GM12878 (cell line): ENCODE measurements around the gene ST3GAL5. TPM values are rescaled to one million over a fixed set of nuclear protein-coding genes. Genes with fewer than 3 reads are reported as not detected.

Experiments
- ATAC-seq: fragments of 200-7000 bp; cut with Tn5 transposase; 3 replicates; pipeline ENCODE4 v1.9.1; 2020; ENCODE audit warnings: mild to moderate bottlenecking, moderate library complexity
- BruUV-seq: library from RNA; stranded (reverse); fragments of 400-500 nt; replicated peaks from 2 replicates; lab custom pipeline; 2021; lab: Mats Ljungman, UMichigan
- CTCF ChIA-PET: fragments of 300-600 bp; sonication (Branson Sonifier 250); formaldehyde crosslinking; extraction: SDS; loops from one replicate; lab custom pipeline; 2021; ENCODE audit warnings: inconsistent platforms; lab: Yijun Ruan, JAX
- POLR2A ChIA-PET: fragments of 350-600 bp; formaldehyde crosslinking; extraction: SDS; loops from one replicate; lab custom pipeline; 2021; ENCODE audit warnings: inconsistent platforms; lab: Charles Lee
- RAD21 ChIA-PET: fragments of 300-600 bp; sonication (Branson Sonifier 250); formaldehyde crosslinking; loops from one replicate; lab custom pipeline; 2023; ENCODE audit warnings: antibody characterized with exemption; ENCODE audit not compliant: unreplicated experiment; lab: Charles Lee
- SMC1A ChIA-PET: fragments of 300-600 bp; sonication (Branson Sonifier 250); formaldehyde crosslinking; loops from one replicate; lab custom pipeline; 2023; ENCODE audit not compliant: unreplicated experiment, uncharacterized antibody; lab: Charles Lee
- DNase-seq: peaks from one replicate; pipeline ENCODE4 v3.0.0-alpha.2; 2011; ENCODE audit warnings: low read depth, low spot score
- FAIRE-seq: peaks from 3 replicates; lab custom pipeline; 2011; peaks lifted over from hg19 to GRCh38; lab: Jason Lieb, UNC
- H2AFZ ChIP-seq: 2 replicates; pipeline ENCODE4 v1.6.0; 2011; ENCODE audit warnings: low read depth, low read length, control low read depth; ENCODE audit not compliant: control insufficient read depth
- H3K27ac ChIP-seq: 2 replicates; pipeline ENCODE4 v1.5.1; 2011; ENCODE audit warnings: control low read depth; ENCODE audit not compliant: control insufficient read depth, insufficient read depth
- H3K27me3 ChIP-seq, 2 experiments: replicated peaks in 1 of 2; 2 replicates each; pipeline versions ENCODE4 v1.6.0 to v1.6.1; 2011; ENCODE audit warnings: low read length in 1 of 2; ENCODE audit not compliant: control insufficient read depth in 2 of 2, insufficient read depth in 2 of 2
- H3K36me3 ChIP-seq, 2 experiments: 2 replicates each; pipeline ENCODE4 v1.5.1; 2011; ENCODE audit warnings: low read length in 1 of 2; ENCODE audit not compliant: control insufficient read depth in 2 of 2, insufficient read depth in 2 of 2
- H3K4me1 ChIP-seq: 2 replicates; pipeline ENCODE4 v1.6.1; 2011; ENCODE audit warnings: mild to moderate bottlenecking, low read length, moderate library complexity, mixed read lengths; ENCODE audit not compliant: control insufficient read depth, insufficient read depth
- H3K4me2 ChIP-seq: 2 replicates; pipeline ENCODE4 v1.6.0; 2011; ENCODE audit warnings: control low read depth; ENCODE audit not compliant: control insufficient read depth, insufficient read depth
- H3K4me3 ChIP-seq: fragments of 200-600 bp; sonication (generic); 2 replicates; pipeline ENCODE4 v1.5.1; 2016
- H3K79me2 ChIP-seq: 2 replicates; pipeline ENCODE4 v1.6.0; 2011; ENCODE audit warnings: low read length; ENCODE audit not compliant: control insufficient read depth, insufficient read depth
- H3K9ac ChIP-seq: 2 replicates; pipeline ENCODE4 v1.8.0; 2011; ENCODE audit warnings: low read length, control low read depth, mixed read lengths; ENCODE audit not compliant: control insufficient read depth, insufficient read depth
- H3K9me3 ChIP-seq: replicated peaks from 3 replicates; pipeline ENCODE4 v1.5.1; 2011; ENCODE audit warnings: mild to moderate bottlenecking, low read length; ENCODE audit not compliant: control insufficient read depth, insufficient read depth
- H4K20me1 ChIP-seq: 2 replicates; pipeline ENCODE4 v1.6.0; 2011; ENCODE audit not compliant: control insufficient read depth, insufficient read depth
- CBFB ChIP-seq: IDR thresholded peaks from 2 replicates; pipeline ENCODE4 v1.6.1; 2016; ENCODE audit warnings: antibody characterized with exemption, low read depth
- CHD2 ChIP-seq: IDR thresholded peaks from 2 replicates; pipeline ENCODE4 v1.6.1; 2011; ENCODE audit warnings: low read depth, low read length, improper control_type of control experiment, borderline replicate concordance
- EZH2 ChIP-seq: IDR thresholded peaks from 2 replicates; pipeline ENCODE4 v1.6.1; 2012; ENCODE audit warnings: low read depth, mild to moderate bottlenecking, control low read depth, inconsistent platforms, low read length, borderline replicate concordance; ENCODE audit not compliant: control insufficient read depth
- GABPA ChIP-seq: IDR thresholded peaks from 2 replicates; pipeline ENCODE4 v1.6.1; 2014; ENCODE audit warnings: antibody characterized with exemption, low read depth, mild to moderate bottlenecking, inconsistent platforms
- JUNB ChIP-seq: IDR thresholded peaks from 2 replicates; pipeline ENCODE4 v1.6.1; 2016; ENCODE audit warnings: antibody characterized with exemption, mild to moderate bottlenecking
- PAX5 ChIP-seq: IDR thresholded peaks from 2 replicates; pipeline ENCODE4 v1.6.1; 2011; ENCODE audit warnings: low read depth, low read length, borderline replicate concordance
- RAD21 ChIP-seq: IDR thresholded peaks from 2 replicates; pipeline ENCODE4 v1.6.1; 2011; ENCODE audit warnings: mild to moderate bottlenecking, low read depth, low read length, moderate library complexity; ENCODE audit not compliant: insufficient read depth
- TAF1 ChIP-seq: IDR thresholded peaks from 2 replicates; pipeline ENCODE4 v1.6.1; 2011; ENCODE audit warnings: mild to moderate bottlenecking, low read depth, low read length, borderline replicate concordance
- TCF12 ChIP-seq: IDR thresholded peaks from 2 replicates; pipeline ENCODE4 v1.6.1; 2011; ENCODE audit warnings: low read depth, mild to moderate bottlenecking, low read length
- ZZZ3 ChIP-seq: IDR thresholded peaks from 2 replicates; pipeline ENCODE4 v1.6.1; 2011; ENCODE audit warnings: low read depth; ENCODE audit not compliant: control insufficient read depth, insufficient read length
- WGBS: methylation state at CpG from one replicate; pipeline ENCODE4 v1.1.6; 2016; ENCODE audit warnings: low lambda C conversion rate; ENCODE audit not compliant: insufficient replicate concordance, insufficient coverage; ENCODE audit errors: missing lambda C conversion rate; 5-methylcytosine and 5-hydroxymethylcytosine counted together
- in situ Hi-C: fragments of 300-500 bp; cut with MboI; formaldehyde crosslinking; loops from 9 replicates; pipeline ENCODE4 v1.14.3; 2018; ENCODE audit warnings: mixed read lengths
- intact Hi-C: fragments of 100-400 bp; cut with micrococcal nuclease; formaldehyde crosslinking; loops from one replicate; pipeline ENCODE4 v1.14.2; 2022; ENCODE audit not compliant: unreplicated experiment
- polyA plus RNA-seq, 11 experiments: library from polyadenylated mRNA; depleted of rRNA in 4 of 11; unstranded in 6 of 11; stranded (reverse) in 5 of 11; fragments of >200 nt; fragmentation: Nextera tagmentation in 4 of 11; fragmentation: Illumina TruSeq in 1 of 11; extraction: Ambion mirVana in 4 of 11; extraction: Trizol in 1 of 11; gene quantifications; 1 replicate in 1 of 11; 2 replicates in 10 of 11; pipeline versions ENCODE4 v1.2.1 to v1.2.3, GENCODE V29; 2011 to 2016; ENCODE audit warnings: inconsistent platforms in 2 of 11, missing spikeins in 2 of 11, low read depth in 1 of 11
- total RNA-seq, 4 experiments: library from RNA; depleted of rRNA in 3 of 4; stranded (reverse); fragments of >200 nt in 3 of 4; fragmentation: Illumina TruSeq in 1 of 4; extraction: Trizol in 1 of 4; gene quantifications; 2 replicates each; pipeline versions ENCODE4 v1.2.1 to v1.2.3, GENCODE V29; 2013 to 2021
- TF ChIP-seq, protein P1 (sequence below): IDR thresholded peaks from 2 replicates; pipeline ENCODE4 v1.6.1; 2012; ENCODE audit warnings: mild to moderate bottlenecking, low read depth, low read length
- TF ChIP-seq, protein P2 (sequence below): fragments of 150-350 bp; IDR thresholded peaks from 2 replicates; pipeline ENCODE4 v1.6.1; 2016; ENCODE audit warnings: low read depth, low read length
- TF ChIP-seq, protein P3 (sequence below): IDR thresholded peaks from 2 replicates; pipeline ENCODE4 v1.6.1; 2012; ENCODE audit warnings: low read depth, low read length, improper control_type of control experiment
- TF ChIP-seq, protein P4 (sequence below): IDR thresholded peaks from 2 replicates; pipeline ENCODE4 v1.6.1; 2012; ENCODE audit warnings: low read depth, low read length, improper control_type of control experiment

ST3GAL5 gene
- total and polyA plus RNA-seq, 10 of the 15 experiments (the other 5 are each of a cell fraction or from before 2014, with no cell fraction given), result 5.2 to 60.9 (median 10.2) TPM

DNA sequence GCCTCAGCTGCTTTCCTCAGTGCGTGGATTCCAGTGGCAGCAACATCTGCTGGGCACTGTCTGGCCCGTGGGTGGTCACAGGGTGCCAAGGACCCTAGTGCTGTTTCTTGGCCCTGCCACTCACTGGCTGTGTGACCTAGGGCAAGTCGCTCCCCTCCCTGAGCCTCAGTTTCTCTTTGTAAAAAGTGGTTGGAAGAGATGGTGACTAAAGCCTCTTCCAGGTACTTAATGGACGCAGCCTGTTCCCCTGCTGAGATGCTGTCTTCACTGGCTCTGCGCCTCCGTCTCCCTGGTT is 92.8 kb downstream of the ST3GAL5 start:
- Histone ChIP-seq H4K20me1 (no peaks in the 10 kb centered on the region), H3K9ac (no peak overlapping the region), H2AFZ (no peak overlapping the region), H3K4me2 (no peak overlapping the region), H3K4me1 (no peaks in the 10 kb centered on the region), H3K27ac (no peak overlapping the region), H3K9me3 (no peaks in the 10 kb centered on the region; the same call in 2 of the 3 replicates), H3K79me2 (no peaks in the 10 kb centered on the region), H3K4me3 (no peak overlapping the region), H3K36me3 (no peaks in the 10 kb centered on the region), H3K27me3 (peaks cover 2 to 8% of the 10 kb centered on the region in 2 experiments; a peak in 2 of 4 replicates)
- no peak for FAIRE-seq
- in situ Hi-C loops (no loop called here), intact Hi-C loops (no loop called here)
- no TSS peak for BruUV-seq
- WGBS, result 30% methylated on average over 6 of the region's 6 CpGs
- no peak for DNase-seq
- ChIA-PET CTCF (interaction anchor here (1.4 kb wide), 1 partner anchor 18 kb away, joined by 3 read pairs; no protein-coding TSS in a partner anchor), RAD21 (no interaction called here), POLR2A (no interaction called here), SMC1A (interaction anchor here (1.0 to 1.4 kb wide), 2 partner anchors 56 to 284 kb away, joined by 3 read pairs; no protein-coding TSS in a partner anchor)
- no peak for ATAC-seq
- no peak for TF ChIP-seq JUNB
- TF ChIP-seq, protein P1, sequence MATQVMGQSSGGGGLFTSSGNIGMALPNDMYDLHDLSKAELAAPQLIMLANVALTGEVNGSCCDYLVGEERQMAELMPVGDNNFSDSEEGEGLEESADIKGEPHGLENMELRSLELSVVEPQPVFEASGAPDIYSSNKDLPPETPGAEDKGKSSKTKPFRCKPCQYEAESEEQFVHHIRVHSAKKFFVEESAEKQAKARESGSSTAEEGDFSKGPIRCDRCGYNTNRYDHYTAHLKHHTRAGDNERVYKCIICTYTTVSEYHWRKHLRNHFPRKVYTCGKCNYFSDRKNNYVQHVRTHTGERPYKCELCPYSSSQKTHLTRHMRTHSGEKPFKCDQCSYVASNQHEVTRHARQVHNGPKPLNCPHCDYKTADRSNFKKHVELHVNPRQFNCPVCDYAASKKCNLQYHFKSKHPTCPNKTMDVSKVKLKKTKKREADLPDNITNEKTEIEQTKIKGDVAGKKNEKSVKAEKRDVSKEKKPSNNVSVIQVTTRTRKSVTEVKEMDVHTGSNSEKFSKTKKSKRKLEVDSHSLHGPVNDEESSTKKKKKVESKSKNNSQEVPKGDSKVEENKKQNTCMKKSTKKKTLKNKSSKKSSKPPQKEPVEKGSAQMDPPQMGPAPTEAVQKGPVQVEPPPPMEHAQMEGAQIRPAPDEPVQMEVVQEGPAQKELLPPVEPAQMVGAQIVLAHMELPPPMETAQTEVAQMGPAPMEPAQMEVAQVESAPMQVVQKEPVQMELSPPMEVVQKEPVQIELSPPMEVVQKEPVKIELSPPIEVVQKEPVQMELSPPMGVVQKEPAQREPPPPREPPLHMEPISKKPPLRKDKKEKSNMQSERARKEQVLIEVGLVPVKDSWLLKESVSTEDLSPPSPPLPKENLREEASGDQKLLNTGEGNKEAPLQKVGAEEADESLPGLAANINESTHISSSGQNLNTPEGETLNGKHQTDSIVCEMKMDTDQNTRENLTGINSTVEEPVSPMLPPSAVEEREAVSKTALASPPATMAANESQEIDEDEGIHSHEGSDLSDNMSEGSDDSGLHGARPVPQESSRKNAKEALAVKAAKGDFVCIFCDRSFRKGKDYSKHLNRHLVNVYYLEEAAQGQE, result no peak
- TF ChIP-seq ZZZ3, result no peak
- no peak for TF ChIP-seq PAX5
- TF ChIP-seq CHD2, result no peak
- no peak for TF ChIP-seq EZH2
- TF ChIP-seq CBFB, result no peak
- no peak for TF ChIP-seq GABPA
- TF ChIP-seq, protein P2, sequence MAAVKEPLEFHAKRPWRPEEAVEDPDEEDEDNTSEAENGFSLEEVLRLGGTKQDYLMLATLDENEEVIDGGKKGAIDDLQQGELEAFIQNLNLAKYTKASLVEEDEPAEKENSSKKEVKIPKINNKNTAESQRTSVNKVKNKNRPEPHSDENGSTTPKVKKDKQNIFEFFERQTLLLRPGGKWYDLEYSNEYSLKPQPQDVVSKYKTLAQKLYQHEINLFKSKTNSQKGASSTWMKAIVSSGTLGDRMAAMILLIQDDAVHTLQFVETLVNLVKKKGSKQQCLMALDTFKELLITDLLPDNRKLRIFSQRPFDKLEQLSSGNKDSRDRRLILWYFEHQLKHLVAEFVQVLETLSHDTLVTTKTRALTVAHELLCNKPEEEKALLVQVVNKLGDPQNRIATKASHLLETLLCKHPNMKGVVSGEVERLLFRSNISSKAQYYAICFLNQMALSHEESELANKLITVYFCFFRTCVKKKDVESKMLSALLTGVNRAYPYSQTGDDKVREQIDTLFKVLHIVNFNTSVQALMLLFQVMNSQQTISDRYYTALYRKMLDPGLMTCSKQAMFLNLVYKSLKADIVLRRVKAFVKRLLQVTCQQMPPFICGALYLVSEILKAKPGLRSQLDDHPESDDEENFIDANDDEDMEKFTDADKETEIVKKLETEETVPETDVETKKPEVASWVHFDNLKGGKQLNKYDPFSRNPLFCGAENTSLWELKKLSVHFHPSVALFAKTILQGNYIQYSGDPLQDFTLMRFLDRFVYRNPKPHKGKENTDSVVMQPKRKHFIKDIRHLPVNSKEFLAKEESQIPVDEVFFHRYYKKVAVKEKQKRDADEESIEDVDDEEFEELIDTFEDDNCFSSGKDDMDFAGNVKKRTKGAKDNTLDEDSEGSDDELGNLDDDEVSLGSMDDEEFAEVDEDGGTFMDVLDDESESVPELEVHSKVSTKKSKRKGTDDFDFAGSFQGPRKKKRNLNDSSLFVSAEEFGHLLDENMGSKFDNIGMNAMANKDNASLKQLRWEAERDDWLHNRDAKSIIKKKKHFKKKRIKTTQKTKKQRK, result no peak
- TF ChIP-seq, protein P3, sequence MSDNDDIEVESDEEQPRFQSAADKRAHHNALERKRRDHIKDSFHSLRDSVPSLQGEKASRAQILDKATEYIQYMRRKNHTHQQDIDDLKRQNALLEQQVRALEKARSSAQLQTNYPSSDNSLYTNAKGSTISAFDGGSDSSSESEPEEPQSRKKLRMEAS, result no peak
- TF ChIP-seq, protein P4, sequence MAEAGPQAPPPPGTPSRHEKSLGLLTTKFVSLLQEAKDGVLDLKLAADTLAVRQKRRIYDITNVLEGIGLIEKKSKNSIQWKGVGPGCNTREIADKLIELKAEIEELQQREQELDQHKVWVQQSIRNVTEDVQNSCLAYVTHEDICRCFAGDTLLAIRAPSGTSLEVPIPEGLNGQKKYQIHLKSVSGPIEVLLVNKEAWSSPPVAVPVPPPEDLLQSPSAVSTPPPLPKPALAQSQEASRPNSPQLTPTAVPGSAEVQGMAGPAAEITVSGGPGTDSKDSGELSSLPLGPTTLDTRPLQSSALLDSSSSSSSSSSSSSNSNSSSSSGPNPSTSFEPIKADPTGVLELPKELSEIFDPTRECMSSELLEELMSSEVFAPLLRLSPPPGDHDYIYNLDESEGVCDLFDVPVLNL, result no peak
- TF ChIP-seq TCF12, result no peak
- no peak for TF ChIP-seq RAD21
- no peak for TF ChIP-seq TAF1
